A549 (cell line): Measurements from ENCODE around the gene C5orf34.

Experiments used
- FOSL2 ChIP-seq, 2 experiments: fragments of 450-650 bp in 1 of 2; fragments of >200 bp in 1 of 2; sonication (Bioruptor Twin) in 1 of 2; formaldehyde crosslinking; IDR thresholded peaks; 2 replicates each; pipeline versions ENCODE4 v1.5.0 to v1.6.1; 2016 to 2020; ENCODE audit warnings: mild to moderate bottlenecking in 1 of 2, moderate library complexity in 1 of 2
- MAFK ChIP-seq: fragments of 450-650 bp; IDR thresholded peaks from 2 replicates; pipeline ENCODE4 v1.6.1; 2014; ENCODE audit not compliant: partially characterized antibody

DNA sequence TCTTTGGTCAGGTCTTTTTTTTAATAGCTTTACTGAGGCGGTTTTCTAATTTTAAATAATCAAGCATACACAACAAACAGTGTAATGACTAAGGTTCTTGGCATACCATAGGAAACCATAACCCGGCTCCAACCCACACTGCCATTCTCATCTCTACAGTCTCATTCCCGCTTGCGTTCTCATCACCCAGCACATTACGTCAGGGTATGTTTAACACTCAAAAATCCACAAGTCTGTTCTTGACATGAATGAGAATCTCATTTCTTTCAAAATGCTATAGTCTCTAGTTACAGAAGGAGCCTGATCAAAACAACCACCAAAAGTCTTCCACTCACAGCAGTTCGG, 505 bp downstream of the C5orf34 start:
- TF ChIP-seq MAFK (no peak), FOSL2 (IDR thresholded peaks at IDR 0.05) (no peak), FOSL2 (CRISPR knock-in tag; IDR thresholded peaks at IDR 0.05) (no peak)
